Chondrocyte (in vitro differentiated cells): ENCODE measurements around the gene DNAH3. TPM values are rescaled to one million over a fixed set of nuclear protein-coding genes. Genes with fewer than 3 reads are reported as not detected.

ENCODE experiments used
- DNase-seq: peaks from one replicate; pipeline ENCODE4 v3.0.0; 2021; ENCODE audit warnings: mixed read lengths, low spot score
- H3K27ac Mint-ChIP-seq: one replicate; pipeline ENCODE4 v1.8.0; 2021; ENCODE audit warnings: mild to moderate bottlenecking, moderate library complexity, mixed read lengths; ENCODE audit not compliant: unreplicated experiment
- H3K27me3 Mint-ChIP-seq: 2 replicates; pipeline ENCODE4 v1.8.0; 2021; ENCODE audit warnings: low read depth, mixed read lengths
- H3K36me3 Mint-ChIP-seq: 2 replicates; pipeline ENCODE4 v1.8.0; 2021; ENCODE audit warnings: low read depth, mixed read lengths
- H3K4me1 Mint-ChIP-seq: 2 replicates; pipeline ENCODE4 v1.8.0; 2021; ENCODE audit warnings: low read depth, mild to moderate bottlenecking, mixed read lengths
- H3K4me3 Mint-ChIP-seq: one replicate; pipeline ENCODE4 v1.8.0; 2021; ENCODE audit warnings: mild to moderate bottlenecking, moderate library complexity, mixed read lengths; ENCODE audit not compliant: unreplicated experiment
- H3K9me3 Mint-ChIP-seq: 2 replicates; pipeline ENCODE4 v1.8.0; 2021; ENCODE audit warnings: low read depth, mixed read lengths
- total RNA-seq: library from RNA; stranded (reverse); gene quantifications from 3 replicates; pipeline ENCODE4 v1.2.1, GENCODE V29; 2021
- TF ChIP-seq, protein P1 (sequence below): fragments of 200-600 bp; sonication (generic); IDR thresholded peaks from 2 replicates; pipeline ENCODE4 v1.5.0; 2021; ENCODE audit warnings: antibody characterized with exemption, mild to moderate bottlenecking, moderate library complexity

The DNAH3 gene
- total RNA-seq, 1 donor from 2014 or later, result not detected

DNA sequence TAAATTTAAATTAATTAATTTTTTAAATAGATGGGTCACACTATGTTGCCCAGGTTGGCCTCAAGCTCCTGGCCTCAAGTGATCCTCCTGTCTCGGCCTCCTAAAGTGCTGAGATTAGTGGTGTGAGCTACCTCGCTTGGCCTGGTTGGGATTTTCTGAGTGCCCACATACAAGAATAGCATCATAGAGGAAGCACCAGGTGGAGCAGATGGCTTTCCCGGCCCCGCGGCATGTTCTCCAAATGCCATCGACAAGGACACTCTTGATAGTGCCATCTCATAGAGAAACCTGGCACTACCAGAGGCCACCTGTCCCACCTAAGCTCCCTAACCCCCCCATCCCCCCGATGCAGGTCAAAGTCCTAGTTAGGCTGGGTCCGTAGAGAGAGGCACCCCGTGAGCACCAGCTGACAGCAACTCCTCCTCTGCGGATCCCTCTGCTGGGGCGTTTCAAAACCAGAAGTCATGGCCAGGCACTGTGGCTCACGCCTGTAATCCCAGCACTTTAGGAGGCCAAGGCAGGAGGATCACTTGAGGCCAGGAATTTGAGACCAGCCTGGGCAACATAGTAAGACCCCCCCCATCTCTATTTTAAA lies 65.9 kb downstream of the DNAH3 start:
- TF ChIP-seq, protein P1, sequence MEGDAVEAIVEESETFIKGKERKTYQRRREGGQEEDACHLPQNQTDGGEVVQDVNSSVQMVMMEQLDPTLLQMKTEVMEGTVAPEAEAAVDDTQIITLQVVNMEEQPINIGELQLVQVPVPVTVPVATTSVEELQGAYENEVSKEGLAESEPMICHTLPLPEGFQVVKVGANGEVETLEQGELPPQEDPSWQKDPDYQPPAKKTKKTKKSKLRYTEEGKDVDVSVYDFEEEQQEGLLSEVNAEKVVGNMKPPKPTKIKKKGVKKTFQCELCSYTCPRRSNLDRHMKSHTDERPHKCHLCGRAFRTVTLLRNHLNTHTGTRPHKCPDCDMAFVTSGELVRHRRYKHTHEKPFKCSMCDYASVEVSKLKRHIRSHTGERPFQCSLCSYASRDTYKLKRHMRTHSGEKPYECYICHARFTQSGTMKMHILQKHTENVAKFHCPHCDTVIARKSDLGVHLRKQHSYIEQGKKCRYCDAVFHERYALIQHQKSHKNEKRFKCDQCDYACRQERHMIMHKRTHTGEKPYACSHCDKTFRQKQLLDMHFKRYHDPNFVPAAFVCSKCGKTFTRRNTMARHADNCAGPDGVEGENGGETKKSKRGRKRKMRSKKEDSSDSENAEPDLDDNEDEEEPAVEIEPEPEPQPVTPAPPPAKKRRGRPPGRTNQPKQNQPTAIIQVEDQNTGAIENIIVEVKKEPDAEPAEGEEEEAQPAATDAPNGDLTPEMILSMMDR, result no peak
- Mint-ChIP-seq H3K36me3 (peaks cover 2% of the 10 kb centered on the region), H3K4me3 (no peak overlapping the region), H3K9me3 (peaks cover 4% of the 10 kb centered on the region), H3K27ac (no peak overlapping the region), H3K27me3 (no peaks in the 10 kb centered on the region), H3K4me1 (peaks cover 9% of the 10 kb centered on the region)
- DNase-seq, result no peak

DNA sequence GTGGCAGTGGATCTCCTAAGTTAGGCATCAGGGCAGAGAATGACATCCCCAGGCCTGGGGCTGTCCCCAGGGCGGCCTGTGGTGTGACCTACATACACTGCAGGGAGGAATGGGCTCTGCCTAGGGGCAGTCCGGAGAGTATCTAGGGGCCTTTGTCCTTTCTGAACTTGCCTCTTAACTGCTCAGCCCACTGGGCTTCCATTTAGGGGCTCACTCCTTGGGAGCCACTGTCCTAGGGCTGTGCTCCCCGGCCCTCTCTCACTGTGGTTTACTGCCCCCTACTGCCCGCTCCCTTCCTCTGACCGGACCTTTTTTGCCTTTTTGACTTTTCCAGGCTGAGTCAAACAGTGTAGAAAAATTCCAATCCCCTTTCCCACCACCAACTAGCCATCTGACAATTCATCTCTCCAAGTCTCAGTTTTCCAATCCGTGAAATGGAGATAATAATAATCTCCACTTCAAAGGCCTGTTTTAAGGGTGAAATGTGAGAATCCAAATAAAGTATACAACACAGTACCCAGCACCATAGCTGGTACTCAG lies 66.8 kb downstream of the DNAH3 start:
- Mint-ChIP-seq H3K4me3 (no peak overlapping the region), H3K4me1 (peaks cover 7% of the 10 kb centered on the region), H3K36me3 (no peaks in the 10 kb centered on the region), H3K9me3 (no peaks in the 10 kb centered on the region), H3K27ac (no peak overlapping the region), H3K27me3 (no peaks in the 10 kb centered on the region)
- DNase-seq, result no peak
- TF ChIP-seq, protein P1, result peak; percentile 90

DNA sequence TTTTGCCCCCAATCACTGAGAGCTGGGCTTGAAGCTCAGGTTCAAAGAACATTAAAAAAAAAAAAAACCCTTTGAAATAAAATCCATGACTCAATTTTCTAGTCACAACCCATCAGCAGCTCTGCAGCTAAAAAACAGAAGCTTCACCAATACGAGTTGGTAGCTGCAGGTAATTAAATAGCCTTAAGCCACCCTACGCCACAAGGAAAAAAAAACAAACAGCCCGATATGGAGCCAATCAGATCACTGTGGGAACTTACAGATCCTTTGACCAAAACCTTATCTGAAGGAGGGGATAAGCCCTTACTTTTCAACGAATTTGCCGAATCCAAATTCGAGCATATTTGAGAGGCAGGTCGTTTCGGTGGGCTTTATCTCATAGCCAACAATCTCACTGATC lies 69.3 kb downstream of the DNAH3 start:
- Mint-ChIP-seq H3K36me3 (no peaks in the 10 kb centered on the region), H3K4me3 (no peak overlapping the region), H3K9me3 (no peaks in the 10 kb centered on the region), H3K4me1 (peaks cover 3% of the 10 kb centered on the region), H3K27me3 (no peaks in the 10 kb centered on the region), H3K27ac (no peak overlapping the region)
- TF ChIP-seq, protein P1, result no peak
- no peak for DNase-seq

DNA sequence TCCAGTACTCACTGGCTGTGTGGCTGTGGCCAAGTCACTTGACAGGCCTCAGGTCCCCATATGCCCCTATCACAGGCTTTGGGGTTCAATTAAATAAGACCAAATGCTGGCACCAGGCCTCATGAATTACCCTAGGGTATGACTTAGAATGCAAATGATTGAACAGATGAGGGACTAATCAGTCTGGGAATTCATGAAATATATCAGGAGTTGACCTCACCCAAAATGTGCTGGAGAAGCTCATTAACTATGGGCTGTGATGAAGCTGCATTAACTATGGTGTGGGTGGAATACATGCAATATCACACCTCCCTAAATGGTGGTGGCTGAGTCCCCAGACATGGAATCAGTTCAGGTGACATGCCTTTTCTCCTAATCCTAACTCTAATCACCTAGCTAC lies 72.1 kb downstream of the DNAH3 start:
- H3K4me1 Mint-ChIP-seq, result peaks cover under 1% of the 10 kb centered on the region
- H3K4me3 Mint-ChIP-seq, result no peak overlapping the region
- no peak for DNase-seq
- no peaks in the 10 kb centered on the region for H3K36me3 Mint-ChIP-seq
- TF ChIP-seq, protein P1, result no peak
- no peak overlapping the region for H3K27ac Mint-ChIP-seq
- no peaks in the 10 kb centered on the region for H3K9me3 Mint-ChIP-seq
- H3K27me3 Mint-ChIP-seq, result no peaks in the 10 kb centered on the region

DNA sequence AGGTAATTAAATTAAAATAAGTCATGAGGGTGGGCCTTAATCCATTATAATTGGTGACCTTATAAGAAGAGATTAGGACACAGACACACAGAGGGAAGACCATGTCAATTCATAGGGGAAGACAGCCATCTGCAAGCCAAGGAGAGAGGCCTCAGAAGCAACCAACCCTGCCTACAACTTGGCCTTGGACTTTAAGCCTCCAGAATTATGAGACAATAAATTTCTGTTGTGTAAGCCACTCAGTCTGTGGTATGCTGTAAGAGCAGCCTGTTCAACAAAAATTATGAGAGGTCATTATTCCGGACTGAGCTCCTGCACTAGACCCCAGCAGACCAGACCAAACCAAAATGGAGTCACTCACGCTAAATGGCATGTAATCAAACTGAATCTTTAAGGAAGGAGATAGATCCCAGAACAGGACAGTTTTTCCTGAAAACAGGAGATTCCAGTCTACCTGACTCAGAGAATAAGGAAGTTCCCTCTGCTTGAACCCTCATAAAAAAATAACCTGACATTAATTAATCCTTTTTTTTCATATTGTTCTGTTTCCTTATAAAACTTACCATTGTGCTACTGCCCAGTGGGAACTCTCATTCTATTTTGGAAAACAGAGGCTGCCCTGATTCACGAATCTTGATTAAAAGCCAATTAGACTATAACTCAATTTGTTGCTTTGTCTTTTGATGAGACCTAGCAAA lies 74.3 kb downstream of the DNAH3 start:
- Mint-ChIP-seq H3K27me3 (no peaks in the 10 kb centered on the region), H3K36me3 (no peaks in the 10 kb centered on the region), H3K9me3 (no peaks in the 10 kb centered on the region), H3K27ac (no peak overlapping the region), H3K4me3 (no peak overlapping the region), H3K4me1 (no peaks in the 10 kb centered on the region)
- DNase-seq, result no peak
- TF ChIP-seq, protein P1, result no peak
